H9 (cell line): ENCODE measurements around the gene CCSER1. TPM values are rescaled to one million over a fixed set of nuclear protein-coding genes. Genes with fewer than 3 reads are reported as not detected.

Source experiments
- DNase-seq: peaks from one replicate; pipeline ENCODE4 v3.0.0-alpha.2; 2017
- H2AFZ ChIP-seq: one replicate; pipeline ENCODE4 v1.6.1; 2013; ENCODE audit warnings: mild to moderate bottlenecking, low read length, control low read depth, moderate library complexity
- H2AK5ac ChIP-seq: 2 replicates; pipeline ENCODE4 v1.6.1; 2013; ENCODE audit warnings: low read length, control low read depth, mixed read lengths; ENCODE audit not compliant: insufficient read length
- H2BK120ac ChIP-seq: one replicate; pipeline ENCODE4 v1.6.1; 2013; ENCODE audit warnings: low read depth, mild to moderate bottlenecking, low read length, control low read depth, inconsistent platforms; ENCODE audit not compliant: poor library complexity, severe bottlenecking
- H2BK12ac ChIP-seq: 2 replicates; pipeline ENCODE4 v1.6.1; 2013; ENCODE audit warnings: low read length, control low read depth, mixed read lengths, low read depth; ENCODE audit not compliant: insufficient read length
- H2BK15ac ChIP-seq: 2 replicates; pipeline ENCODE4 v1.6.1; 2013; ENCODE audit warnings: low read depth, low read length, control low read depth
- H2BK20ac ChIP-seq: one replicate; pipeline ENCODE4 v1.6.1; 2013; ENCODE audit warnings: low read depth, mild to moderate bottlenecking, low read length, control low read depth, inconsistent platforms; ENCODE audit not compliant: poor library complexity, severe bottlenecking
- H2BK5ac ChIP-seq: 2 replicates; pipeline ENCODE4 v1.6.1; 2013; ENCODE audit warnings: low read length, control low read depth, mixed read lengths; ENCODE audit not compliant: insufficient read length
- H3K14ac ChIP-seq: 2 replicates; pipeline ENCODE4 v1.6.1; 2013; ENCODE audit warnings: low read length, control low read depth; ENCODE audit not compliant: insufficient read depth
- H3K18ac ChIP-seq: 2 replicates; pipeline ENCODE4 v1.6.1; 2013; ENCODE audit warnings: low read depth, mild to moderate bottlenecking, mixed read lengths, low read length, control low read depth; ENCODE audit not compliant: insufficient read length
- H3K23ac ChIP-seq: 2 replicates; pipeline ENCODE4 v1.6.1; 2013; ENCODE audit warnings: low read length, control low read depth, mixed read lengths, low read depth; ENCODE audit not compliant: insufficient read length
- H3K23me2 ChIP-seq: 2 replicates; pipeline ENCODE4 v1.6.1; 2013; ENCODE audit warnings: low read depth, mild to moderate bottlenecking, mixed read lengths, low read length, control low read depth; ENCODE audit not compliant: insufficient read length, poor library complexity, severe bottlenecking
- H3K27ac ChIP-seq: 2 replicates; pipeline ENCODE4 v1.5.1; 2013; ENCODE audit warnings: low read length, control low read depth, mixed read lengths, low read depth; ENCODE audit not compliant: insufficient read length
- H3K27me3 ChIP-seq: 2 replicates; pipeline ENCODE4 v1.6.1; 2013; ENCODE audit warnings: low read length, control low read depth, inconsistent platforms; ENCODE audit not compliant: insufficient read depth
- H3K4ac ChIP-seq: 2 replicates; pipeline ENCODE4 v1.6.1; 2013; ENCODE audit warnings: low read depth, mild to moderate bottlenecking, control low read depth, inconsistent platforms, low read length, moderate library complexity
- H3K4me1 ChIP-seq: 2 replicates; pipeline ENCODE4 v1.6.1; 2013; ENCODE audit warnings: low read length, control low read depth, inconsistent platforms; ENCODE audit not compliant: insufficient read depth
- H3K4me2 ChIP-seq: 2 replicates; pipeline ENCODE4 v1.6.1; 2013; ENCODE audit warnings: low read length, control low read depth, mixed read lengths; ENCODE audit not compliant: insufficient read length, insufficient read depth
- H3K56ac ChIP-seq: 2 replicates; pipeline ENCODE4 v1.6.1; 2013; ENCODE audit warnings: low read depth, mild to moderate bottlenecking, mixed read lengths, low read length, control low read depth; ENCODE audit not compliant: insufficient read length
- H3K79me1 ChIP-seq: 2 replicates; pipeline ENCODE4 v1.6.1; 2013; ENCODE audit warnings: low read depth, mild to moderate bottlenecking, moderate library complexity, low read length, control low read depth, inconsistent platforms; ENCODE audit not compliant: insufficient read depth, poor library complexity, severe bottlenecking
- H3K79me2 ChIP-seq: 2 replicates; pipeline ENCODE4 v1.6.1; 2013; ENCODE audit warnings: low read length, control low read depth, inconsistent platforms; ENCODE audit not compliant: insufficient read depth
- H3K9ac ChIP-seq: 2 replicates; pipeline ENCODE4 v1.6.1; 2013; ENCODE audit warnings: low read length, control low read depth, mixed read lengths; ENCODE audit not compliant: insufficient read length; ENCODE audit errors: extremely low read depth
- H3K9me3 ChIP-seq: one replicate; pipeline ENCODE4 v1.6.1; 2013; ENCODE audit warnings: low read depth, low read length, inconsistent platforms; ENCODE audit not compliant: control insufficient read depth
- H3T11ph ChIP-seq: one replicate; pipeline ENCODE4 v1.6.1; 2013; ENCODE audit warnings: mild to moderate bottlenecking, low read length, control low read depth, inconsistent platforms
- H4K20me1 ChIP-seq: one replicate; pipeline ENCODE4 v1.6.1; 2013; ENCODE audit not compliant: control insufficient read depth, insufficient read length, insufficient read depth
- H4K5ac ChIP-seq: 2 replicates; pipeline ENCODE4 v1.6.1; 2013; ENCODE audit warnings: low read depth, mild to moderate bottlenecking, mixed read lengths, low read length, control low read depth; ENCODE audit not compliant: insufficient read length
- H4K8ac ChIP-seq: replicated peaks from 2 replicates; pipeline ENCODE4 v1.6.1; 2013; ENCODE audit warnings: low read length, control low read depth, mixed read lengths, low read depth; ENCODE audit not compliant: insufficient read length
- H4K91ac ChIP-seq: 2 replicates; pipeline ENCODE4 v1.6.1; 2013; ENCODE audit warnings: low read depth, mild to moderate bottlenecking, moderate library complexity, mixed read lengths, low read length, control low read depth; ENCODE audit not compliant: insufficient read length
- H3K27ac Mint-ChIP-seq, 3 experiments: 2 replicates in 2 of 3; 3 replicates in 1 of 3; pipeline ENCODE4 v1.8.0; 2020 to 2021; ENCODE audit warnings: mixed read lengths in 3 of 3, mild to moderate bottlenecking in 1 of 3, moderate library complexity in 1 of 3
- H3K27me3 Mint-ChIP-seq: 2 replicates; pipeline ENCODE4 v1.8.0; 2021; ENCODE audit warnings: low read depth, mild to moderate bottlenecking, moderate library complexity, mixed read lengths
- H3K36me3 Mint-ChIP-seq, 3 experiments: 2 replicates in 2 of 3; 3 replicates in 1 of 3; pipeline ENCODE4 v1.8.0; 2020 to 2021; ENCODE audit warnings: low read depth in 3 of 3, mixed read lengths in 3 of 3; ENCODE audit not compliant: insufficient read depth in 1 of 3
- H3K4me1 Mint-ChIP-seq, 2 experiments: 2 replicates each; pipeline ENCODE4 v1.8.0; 2020; ENCODE audit warnings: mixed read lengths in 2 of 2
- H3K4me3 Mint-ChIP-seq, 2 experiments: 2 replicates in 1 of 2; 3 replicates in 1 of 2; pipeline ENCODE4 v1.8.0; 2020 to 2021; ENCODE audit warnings: mild to moderate bottlenecking in 2 of 2, mixed read lengths in 2 of 2, moderate library complexity in 1 of 2
- H3K9me3 Mint-ChIP-seq, 2 experiments: 2 replicates in 1 of 2; 3 replicates in 1 of 2; pipeline ENCODE4 v1.8.0; 2020; ENCODE audit warnings: mild to moderate bottlenecking in 2 of 2, mixed read lengths in 2 of 2, moderate library complexity in 1 of 2
- CTCF ChIP-seq: fragments of 200-600 bp; sonication (generic); conservative IDR thresholded peaks from 3 replicates; pipeline ENCODE4 v1.8.0; 2021; ENCODE audit warnings: antibody characterized with exemption, mild to moderate bottlenecking
- WGBS: extraction: QIAGEN DNeasy Blood & Tissue Kit; methylation state at CpG from one replicate; pipeline ENCODE4 v1.1.7; 2013; ENCODE audit warnings: missing lambda C conversion rate, low lambda C conversion rate, mixed read lengths; ENCODE audit not compliant: insufficient read length; ENCODE audit errors: extremely low coverage; 5-methylcytosine and 5-hydroxymethylcytosine counted together
- total RNA-seq: library from RNA; stranded (reverse); gene quantifications from 2 replicates; pipeline ENCODE4 v1.2.1, GENCODE V29; 2021

The CCSER1 gene
- total RNA-seq, 1 experiment from 2014 or later, result 0.37 TPM

- Histone ChIP-seq H2BK120ac (no peak overlapping the region), H3K27ac (no peak overlapping the region), H3K18ac (no peak overlapping the region), H3K9ac (no peak overlapping the region), H3K14ac (no peak overlapping the region), H4K8ac (no peak overlapping the region), H3K9me3 (no peaks in the 10 kb centered on the region), H3K79me2 (no peaks in the 10 kb centered on the region), H4K20me1 (no peaks in the 10 kb centered on the region), H2BK20ac (no peak overlapping the region), H2BK5ac (no peak overlapping the region), H3K79me1 (no peaks in the 10 kb centered on the region), H3K23me2 (no peaks in the 10 kb centered on the region), H3K27me3 (no peaks in the 10 kb centered on the region), H3K4ac (no peak overlapping the region), H3T11ph (no peak overlapping the region), H4K91ac (no peak overlapping the region), H2AK5ac (no peak overlapping the region), H2BK15ac (no peak overlapping the region), H3K23ac (no peak overlapping the region), H2AFZ (no peak overlapping the region), H3K4me2 (no peak overlapping the region), H3K4me1 (no peaks in the 10 kb centered on the region; the same call in 1 of the 2 replicates), H4K5ac (no peak overlapping the region), H2BK12ac (no peak overlapping the region), H3K56ac (no peak overlapping the region)
- Mint-ChIP-seq H3K4me1 (peaks cover 8 to 9% of the 10 kb centered on the region in 2 experiments), H3K27me3 (no peaks in the 10 kb centered on the region), H3K27ac (no peak overlapping the region), H3K9me3 (0 out of 5 replicates have a peak, but pooled peaks cover 0 to 4% of the 10 kb centered on the region in 2 experiments), H3K36me3 (peaks cover 0 to 4% (median 0%) of the 10 kb centered on the region in 3 experiments; a peak in 1 of 7 replicates), H3K4me3 (no peak overlapping the region)
- DNase-seq, result no peak
- no CpG with 5 or more reads among the region's 1 CpG for WGBS
- TF ChIP-seq CTCF, result no peak
Observed at GRCh38 chr4:91037951-91038350, 910.8 kb downstream of the CCSER1 start.
